HEK293 (cell line): ENCODE results near the gene SIKE1.
A peak's percentile ranks its signal among the peaks of the same experiment; 100 is the strongest.

Experiments used
- CTCF ChIP-seq: fragments of 450-650 bp; formaldehyde crosslinking; IDR thresholded peaks from 2 replicates; pipeline ENCODE4 v1.5.1; 2016; ENCODE audit warnings: missing biosample characterization, missing genetic modification characterization
- KLF17 ChIP-seq: fragments of 450-650 bp; formaldehyde crosslinking; IDR thresholded peaks from 2 replicates; pipeline ENCODE4 v1.5.1; 2016; ENCODE audit warnings: missing biosample characterization, missing genetic modification characterization
- KLF8 ChIP-seq: fragments of 450-650 bp; formaldehyde crosslinking; IDR thresholded peaks from 2 replicates; pipeline ENCODE4 v1.5.1; 2016; ENCODE audit warnings: missing biosample characterization, missing genetic modification characterization
- SP2 ChIP-seq: fragments of 450-650 bp; formaldehyde crosslinking; IDR thresholded peaks from 2 replicates; pipeline ENCODE4 v1.5.1; 2016; ENCODE audit warnings: missing biosample characterization, missing genetic modification characterization
- TRIM28 ChIP-seq: IDR thresholded peaks from 2 replicates; pipeline ENCODE4 v1.6.1; 2011; ENCODE audit warnings: low read length, control low read depth, borderline replicate concordance
- ZBTB17 ChIP-seq: fragments of 450-650 bp; formaldehyde crosslinking; IDR thresholded peaks from 2 replicates; pipeline ENCODE4 v1.5.1; 2016; ENCODE audit warnings: missing biosample characterization, missing genetic modification characterization
- ZBTB26 ChIP-seq: fragments of 450-650 bp; formaldehyde crosslinking; optimal IDR thresholded peaks from 2 replicates; pipeline ENCODE3; 2016; ENCODE audit warnings: missing biosample characterization, mild to moderate bottlenecking, missing genetic modification characterization
- ZBTB8A ChIP-seq: fragments of 450-650 bp; formaldehyde crosslinking; IDR thresholded peaks from 2 replicates; pipeline ENCODE4 v1.5.1; 2016; ENCODE audit warnings: missing biosample characterization, missing genetic modification characterization
- ZNF146 ChIP-seq: fragments of 450-650 bp; formaldehyde crosslinking; IDR thresholded peaks from 2 replicates; pipeline ENCODE4 v1.5.1; 2016; ENCODE audit warnings: missing biosample characterization, missing genetic modification characterization
- ZNF280D ChIP-seq: fragments of 450-650 bp; formaldehyde crosslinking; IDR thresholded peaks from 2 replicates; pipeline ENCODE4 v1.5.1; 2016; ENCODE audit warnings: missing biosample characterization, missing genetic modification characterization
- ZNF639 ChIP-seq: fragments of 450-650 bp; formaldehyde crosslinking; IDR thresholded peaks from 2 replicates; pipeline ENCODE4 v1.5.1; 2016; ENCODE audit warnings: missing biosample characterization, missing genetic modification characterization
- ZNF660 ChIP-seq: fragments of 450-650 bp; IDR thresholded peaks from 2 replicates; pipeline ENCODE4 v1.5.1; 2018; ENCODE audit warnings: missing biosample characterization, mild to moderate bottlenecking, missing genetic modification characterization
- ZNF692 ChIP-seq: fragments of 450-650 bp; formaldehyde crosslinking; IDR thresholded peaks from 2 replicates; pipeline ENCODE4 v1.5.1; 2016; ENCODE audit warnings: missing biosample characterization, missing genetic modification characterization
- ZNF837 ChIP-seq: fragments of 450-650 bp; formaldehyde crosslinking; IDR thresholded peaks from 2 replicates; pipeline ENCODE4 v1.5.1; 2016; ENCODE audit warnings: missing biosample characterization, missing genetic modification characterization
- ZSCAN23 ChIP-seq: fragments of 450-650 bp; formaldehyde crosslinking; IDR thresholded peaks from 2 replicates; pipeline ENCODE4 v1.5.1; 2016; ENCODE audit warnings: missing biosample characterization, missing genetic modification characterization
- TF ChIP-seq, protein P1 (sequence below): fragments of 450-650 bp; formaldehyde crosslinking; IDR thresholded peaks from 2 replicates; pipeline ENCODE4 v1.5.1; 2016; ENCODE audit warnings: missing biosample characterization, missing genetic modification characterization, low read depth
- TF ChIP-seq, protein P2 (sequence below): fragments of 450-650 bp; formaldehyde crosslinking; conservative IDR thresholded peaks from 2 replicates; pipeline ENCODE4 v1.5.1; 2016; ENCODE audit warnings: low read depth, missing biosample characterization, missing genetic modification characterization

SIKE1 gene

DNA sequence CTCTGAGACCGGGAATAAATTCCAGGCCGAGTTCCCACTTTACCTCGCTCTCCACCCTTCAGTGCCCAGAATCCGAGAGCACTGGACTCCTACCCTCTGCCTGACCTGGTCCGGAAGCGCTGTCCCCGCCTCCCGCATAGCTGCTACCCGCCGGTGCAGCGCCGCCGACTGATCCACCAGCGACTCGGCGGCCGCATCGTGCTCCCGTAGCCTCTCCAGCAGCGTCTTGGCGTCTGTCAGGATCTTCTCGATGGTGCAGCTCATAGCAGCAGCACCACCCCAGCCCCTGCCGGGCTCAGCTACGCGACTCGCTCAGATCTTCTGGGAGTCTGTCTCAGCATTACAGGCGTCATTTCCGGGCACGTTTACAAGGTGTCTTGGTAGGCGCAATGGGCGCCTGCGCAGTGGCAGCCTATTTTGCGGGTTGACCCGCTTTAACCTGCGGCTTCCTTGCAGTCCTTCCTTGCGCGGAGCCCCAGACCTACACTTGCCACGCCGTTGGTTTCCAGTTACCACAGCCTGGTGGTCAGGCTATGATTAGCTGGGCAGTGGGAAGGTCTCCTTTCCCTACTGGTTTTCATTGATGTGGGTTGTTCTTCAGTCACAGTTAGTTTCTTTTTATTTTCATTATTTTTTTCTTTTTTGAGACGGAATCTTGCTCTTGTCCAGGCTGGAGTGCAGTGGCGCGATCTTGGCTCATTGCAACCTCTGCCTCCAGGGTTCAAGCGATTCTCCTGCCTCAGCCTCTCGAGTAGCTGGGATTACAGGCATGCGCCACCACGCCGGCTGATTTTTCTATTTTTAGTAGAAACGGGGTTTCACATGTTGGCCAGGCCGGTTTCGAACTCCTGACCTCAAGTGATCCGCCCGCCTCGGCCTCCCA is at the start of gene SIKE1 (continued):
- TF ChIP-seq ZNF280D (tag by site-specific recombination) (no peak), KLF8 (tag by site-specific recombination) (no peak), ZNF837 (tag by site-specific recombination) (no peak), ZNF692 (tag by site-specific recombination) (0 out of 2 replicates have a peak, but pooled peaks have one; percentile 13), ZSCAN23 (tag by site-specific recombination) (no peak), CTCF (tag by site-specific recombination) (peak; percentile 83), ZNF660 (peak; percentile 52; the same call in 1 of the 2 replicates), SP2 (peak; percentile 73), ZNF639 (no peak), KLF17 (tag by site-specific recombination) (no peak), ZNF146 (tag by site-specific recombination) (no peak), ZBTB26 (tag by site-specific recombination) (no peak), TRIM28 (peak; percentile 69; the same call in 1 of the 2 replicates), ZBTB8A (tag by site-specific recombination) (peak; percentile 97), ZBTB17 (tag by site-specific recombination) (peak; percentile 98)
- TF ChIP-seq, protein P1, sequence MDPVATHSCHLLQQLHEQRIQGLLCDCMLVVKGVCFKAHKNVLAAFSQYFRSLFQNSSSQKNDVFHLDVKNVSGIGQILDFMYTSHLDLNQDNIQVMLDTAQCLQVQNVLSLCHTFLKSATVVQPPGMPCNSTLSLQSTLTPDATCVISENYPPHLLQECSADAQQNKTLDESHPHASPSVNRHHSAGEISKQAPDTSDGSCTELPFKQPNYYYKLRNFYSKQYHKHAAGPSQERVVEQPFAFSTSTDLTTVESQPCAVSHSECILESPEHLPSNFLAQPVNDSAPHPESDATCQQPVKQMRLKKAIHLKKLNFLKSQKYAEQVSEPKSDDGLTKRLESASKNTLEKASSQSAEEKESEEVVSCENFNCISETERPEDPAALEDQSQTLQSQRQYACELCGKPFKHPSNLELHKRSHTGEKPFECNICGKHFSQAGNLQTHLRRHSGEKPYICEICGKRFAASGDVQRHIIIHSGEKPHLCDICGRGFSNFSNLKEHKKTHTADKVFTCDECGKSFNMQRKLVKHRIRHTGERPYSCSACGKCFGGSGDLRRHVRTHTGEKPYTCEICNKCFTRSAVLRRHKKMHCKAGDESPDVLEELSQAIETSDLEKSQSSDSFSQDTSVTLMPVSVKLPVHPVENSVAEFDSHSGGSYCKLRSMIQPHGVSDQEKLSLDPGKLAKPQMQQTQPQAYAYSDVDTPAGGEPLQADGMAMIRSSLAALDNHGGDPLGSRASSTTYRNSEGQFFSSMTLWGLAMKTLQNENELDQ (tag by site-specific recombination): no peak
- TF ChIP-seq, protein P2, sequence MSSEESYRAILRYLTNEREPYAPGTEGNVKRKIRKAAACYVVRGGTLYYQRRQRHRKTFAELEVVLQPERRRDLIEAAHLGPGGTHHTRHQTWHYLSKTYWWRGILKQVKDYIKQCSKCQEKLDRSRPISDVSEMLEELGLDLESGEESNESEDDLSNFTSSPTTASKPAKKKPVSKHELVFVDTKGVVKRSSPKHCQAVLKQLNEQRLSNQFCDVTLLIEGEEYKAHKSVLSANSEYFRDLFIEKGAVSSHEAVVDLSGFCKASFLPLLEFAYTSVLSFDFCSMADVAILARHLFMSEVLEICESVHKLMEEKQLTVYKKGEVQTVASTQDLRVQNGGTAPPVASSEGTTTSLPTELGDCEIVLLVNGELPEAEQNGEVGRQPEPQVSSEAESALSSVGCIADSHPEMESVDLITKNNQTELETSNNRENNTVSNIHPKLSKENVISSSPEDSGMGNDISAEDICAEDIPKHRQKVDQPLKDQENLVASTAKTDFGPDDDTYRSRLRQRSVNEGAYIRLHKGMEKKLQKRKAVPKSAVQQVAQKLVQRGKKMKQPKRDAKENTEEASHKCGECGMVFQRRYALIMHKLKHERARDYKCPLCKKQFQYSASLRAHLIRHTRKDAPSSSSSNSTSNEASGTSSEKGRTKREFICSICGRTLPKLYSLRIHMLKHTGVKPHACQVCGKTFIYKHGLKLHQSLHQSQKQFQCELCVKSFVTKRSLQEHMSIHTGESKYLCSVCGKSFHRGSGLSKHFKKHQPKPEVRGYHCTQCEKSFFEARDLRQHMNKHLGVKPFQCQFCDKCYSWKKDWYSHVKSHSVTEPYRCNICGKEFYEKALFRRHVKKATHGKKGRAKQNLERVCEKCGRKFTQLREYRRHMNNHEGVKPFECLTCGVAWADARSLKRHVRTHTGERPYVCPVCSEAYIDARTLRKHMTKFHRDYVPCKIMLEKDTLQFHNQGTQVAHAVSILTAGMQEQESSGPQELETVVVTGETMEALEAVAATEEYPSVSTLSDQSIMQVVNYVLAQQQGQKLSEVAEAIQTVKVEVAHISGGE: peak; percentile 83
